GM12878 (cell line): ENCODE data around the gene SELENBP1. TPM values are rescaled to one million over a fixed set of nuclear protein-coding genes. Genes with fewer than 3 reads are reported as not detected.

Experiments used
- BACH1 ChIP-seq: fragments of 450-650 bp; IDR thresholded peaks from 2 replicates; pipeline ENCODE4 v1.6.1; 2017; ENCODE audit warnings: mild to moderate bottlenecking, borderline replicate concordance
- CTCF ChIP-seq, 3 experiments: IDR thresholded peaks in 2 of 3; conservative IDR thresholded peaks in 1 of 3; 2 replicates each; pipeline ENCODE4 v1.5.1; 2011; ENCODE audit warnings: low read depth in 3 of 3, low read length in 3 of 3, mild to moderate bottlenecking in 3 of 3, control low read depth in 2 of 3, moderate library complexity in 2 of 3, inconsistent platforms in 1 of 3, mixed read lengths in 1 of 3; ENCODE audit not compliant: control insufficient read depth in 2 of 3, insufficient read depth in 1 of 3; ENCODE audit errors: extremely low read depth in 1 of 3
- EGR1 ChIP-seq, 2 experiments: IDR thresholded peaks; 1 replicate in 1 of 2; 2 replicates in 1 of 2; pipeline ENCODE4 v1.6.1; 2011 to 2012; ENCODE audit warnings: low read depth in 2 of 2, low read length in 2 of 2, borderline replicate concordance in 1 of 2, mild to moderate bottlenecking in 1 of 2, moderate library complexity in 1 of 2
- HSF1 ChIP-seq: fragments of 150-350 bp; IDR thresholded peaks from 2 replicates; pipeline ENCODE4 v1.6.1; 2014; ENCODE audit warnings: mild to moderate bottlenecking, low read depth, low read length
- IKZF2 ChIP-seq, 2 experiments: fragments of 450-650 bp; IDR thresholded peaks; 2 replicates each; pipeline ENCODE4 v1.6.1; 2017; ENCODE audit warnings: mild to moderate bottlenecking in 2 of 2, moderate library complexity in 2 of 2
- MAX ChIP-seq: IDR thresholded peaks from 2 replicates; pipeline ENCODE4 v1.6.1; 2012; ENCODE audit warnings: low read depth, low read length, improper control_type of control experiment
- MYB ChIP-seq: fragments of 150-350 bp; IDR thresholded peaks from 2 replicates; pipeline ENCODE4 v1.6.1; 2014; ENCODE audit warnings: mild to moderate bottlenecking, low read depth, low read length, borderline replicate concordance
- NBN ChIP-seq: fragments of 450-650 bp; IDR thresholded peaks from 2 replicates; pipeline ENCODE4 v1.6.1; 2016
- NFYA ChIP-seq: IDR thresholded peaks from 2 replicates; pipeline ENCODE4 v1.6.1; 2011; ENCODE audit warnings: low read depth, mild to moderate bottlenecking, low read length, improper control_type of control experiment, borderline replicate concordance
- NRF1 ChIP-seq: conservative IDR thresholded peaks from 2 replicates; pipeline ENCODE4 v1.6.1; 2011; ENCODE audit warnings: mild to moderate bottlenecking, low read depth, low read length, improper control_type of control experiment
- POLR2AphosphoS5 ChIP-seq: IDR thresholded peaks from 2 replicates; pipeline ENCODE4 v1.6.1; 2011; ENCODE audit warnings: mild to moderate bottlenecking, low read length, inconsistent platforms
- REST ChIP-seq: IDR thresholded peaks from 2 replicates; pipeline ENCODE4 v1.6.1; 2012; ENCODE audit warnings: mild to moderate bottlenecking, low read depth, low read length
- RFX5 ChIP-seq: IDR thresholded peaks from 2 replicates; pipeline ENCODE4 v1.6.1; 2011; ENCODE audit warnings: low read depth, low read length, improper control_type of control experiment
- RUNX3 ChIP-seq: IDR thresholded peaks from 2 replicates; pipeline ENCODE4 v1.6.1; 2012; ENCODE audit warnings: low read length, inconsistent platforms
- SIN3A ChIP-seq: IDR thresholded peaks from 2 replicates; pipeline ENCODE4 v1.6.1; 2012; ENCODE audit warnings: low read depth, low read length, improper control_type of control experiment
- SMAD1 ChIP-seq: fragments of 450-650 bp; IDR thresholded peaks from 2 replicates; pipeline ENCODE4 v1.6.1; 2018; ENCODE audit warnings: mild to moderate bottlenecking, low read depth; ENCODE audit not compliant: partially characterized antibody
- SMARCA5 ChIP-seq: fragments of 450-650 bp; IDR thresholded peaks from 2 replicates; pipeline ENCODE4 v1.6.1; 2017; ENCODE audit warnings: mild to moderate bottlenecking
- SP1 ChIP-seq: IDR thresholded peaks from one replicate; pipeline ENCODE4 v1.6.1; 2011; ENCODE audit warnings: low read depth, low read length
- WRNIP1 ChIP-seq: IDR thresholded peaks from 2 replicates; pipeline ENCODE4 v1.6.1; 2011; ENCODE audit warnings: low read depth, low read length, improper control_type of control experiment, borderline replicate concordance
- polyA plus RNA-seq, 11 experiments: library from polyadenylated mRNA; depleted of rRNA in 4 of 11; unstranded in 6 of 11; stranded (reverse) in 5 of 11; fragments of >200 nt; fragmentation: Nextera tagmentation in 4 of 11; fragmentation: Illumina TruSeq in 1 of 11; extraction: Ambion mirVana in 4 of 11; extraction: Trizol in 1 of 11; gene quantifications; 1 replicate in 1 of 11; 2 replicates in 10 of 11; pipeline versions ENCODE4 v1.2.1 to v1.2.3, GENCODE V29; 2011 to 2016; ENCODE audit warnings: inconsistent platforms in 2 of 11, missing spikeins in 2 of 11, low read depth in 1 of 11
- total RNA-seq, 4 experiments: library from RNA; depleted of rRNA in 3 of 4; stranded (reverse); fragments of >200 nt in 3 of 4; fragmentation: Illumina TruSeq in 1 of 4; extraction: Trizol in 1 of 4; gene quantifications; 2 replicates each; pipeline versions ENCODE4 v1.2.1 to v1.2.3, GENCODE V29; 2013 to 2021

The SELENBP1 gene
- total and polyA plus RNA-seq, 10 of the 15 experiments (the other 5 are each of a cell fraction or from before 2014, with no cell fraction given): 0.41 TPM; not detected in 9

GRCh38 chr1:151326619-151327222 is 45.8 kb downstream of the SELENBP1 start (continued):
- TF ChIP-seq WRNIP1: 0 out of 2 replicates have a peak, but pooled peaks have one; percentile 77
- TF ChIP-seq REST: no peak
- TF ChIP-seq IKZF2 (IDR thresholded peaks at IDR 0.05): peak; percentile 19 to 35; a peak in 3 of 4 replicates
- peak; percentile 81 for TF ChIP-seq POLR2AphosphoS5
- no peak for TF ChIP-seq NRF1
- TF ChIP-seq RFX5: 0 out of 2 replicates have a peak, but pooled peaks have one; percentile 2
- TF ChIP-seq HSF1: no peak
- TF ChIP-seq CTCF (IDR thresholded peaks at IDR 0.05 in 2 of 3, conservative IDR thresholded peaks at IDR 0.05 in 1 of 3; ENCODE audit: control insufficient read depth in 2 of 3, extremely low read depth in 1 of 3, insufficient read depth in 1 of 3, low read depth in 3 of 3, low read length in 3 of 3): no peak
- no peak for TF ChIP-seq MYB
- TF ChIP-seq SP1: peak; percentile 58
- TF ChIP-seq SMAD1: no peak
- TF ChIP-seq NFYA: no peak
- TF ChIP-seq SMARCA5: no peak
- TF ChIP-seq RUNX3: no peak
- peak in 1 of 2 experiments; percentile 65; a peak in 2 of 3 replicates for TF ChIP-seq EGR1 (IDR thresholded peaks at IDR 0.05; ENCODE audit: borderline replicate concordance in 1 of 2, low read depth in 2 of 2, low read length in 2 of 2)
- 0 out of 2 replicates have a peak, but pooled peaks have one; percentile 5 for TF ChIP-seq MAX
- TF ChIP-seq NBN: peak; percentile 56
- TF ChIP-seq BACH1: no peak
- TF ChIP-seq SIN3A: no peak
